Kidney (tissue), 14 donors: ENCODE measurements around the gene XAF1. TPM values are rescaled to one million over a fixed set of nuclear protein-coding genes. Genes with fewer than 3 reads are reported as not detected.
A peak's percentile ranks its signal among the peaks of the same experiment; 100 is the strongest.

ENCODE experiments used
- DNase-seq, 5 donors: peaks; one replicate each; pipeline ENCODE4 v3.0.0-alpha.2; 2013 to 2020
- FAIRE-seq: peaks from 2 replicates; lab custom pipeline; 2012; peaks lifted over from hg19 to GRCh38; lab: Jason Lieb, UNC
- H3K27ac ChIP-seq, 2 donors: one replicate each; pipeline ENCODE4 v1.7.0; 2013; ENCODE audit warnings: low read depth in 2 of 2, low read length in 2 of 2, inconsistent platforms in 1 of 2
- H3K27me3 ChIP-seq: one replicate; pipeline ENCODE4 v1.7.1; 2013; ENCODE audit warnings: low read length, inconsistent platforms; ENCODE audit not compliant: control insufficient read depth, insufficient read depth
- H3K36me3 ChIP-seq, 3 donors: one replicate each; pipeline versions ENCODE4 v1.7.0 to v1.7.1; 2013; ENCODE audit warnings: low read length in 3 of 3, control low read depth in 1 of 3, inconsistent platforms in 1 of 3; ENCODE audit not compliant: insufficient read depth in 3 of 3, control insufficient read depth in 2 of 3
- H3K4me1 ChIP-seq, 3 donors: one replicate each; pipeline versions ENCODE4 v1.7.0 to v1.7.1; 2013; ENCODE audit warnings: low read length in 3 of 3, inconsistent platforms in 1 of 3, low read depth in 1 of 3; ENCODE audit not compliant: control insufficient read depth in 2 of 3, insufficient read depth in 2 of 3
- H3K4me3 ChIP-seq, 3 donors: one replicate each; pipeline versions ENCODE4 v1.7.0 to v1.8.1; 2013; ENCODE audit warnings: low read length in 3 of 3, control low read depth in 1 of 3, inconsistent platforms in 1 of 3
- H3K9ac ChIP-seq, 3 donors: one replicate each; pipeline versions ENCODE4 v1.7.0 to v1.7.1; 2013; ENCODE audit warnings: low read length in 3 of 3, control low read depth in 1 of 3, inconsistent platforms in 1 of 3
- H3K9me3 ChIP-seq, 3 donors: one replicate each; pipeline versions ENCODE4 v1.7.0 to v1.7.1; 2013; ENCODE audit warnings: low read length in 3 of 3, control low read depth in 1 of 3, inconsistent platforms in 1 of 3; ENCODE audit not compliant: control insufficient read depth in 2 of 3, insufficient read depth in 1 of 3
- intact Hi-C: fragments of 100-400 bp; cut with DNase I; formaldehyde crosslinking; loops from one replicate; pipeline ENCODE4 v1.11.1; 2022
- polyA plus RNA-seq: library from polyadenylated mRNA; stranded (reverse); fragments of 350-450 nt; fragmentation: Illumina TruSeq; extraction: RNeasy Lipid Tissue Mini Kit (QIAGEN cat#74804); gene quantifications from one replicate; pipeline ENCODE4 v1.2.3, GENCODE V29; 2014; ENCODE audit warnings: low read depth, low replicate concordance; ENCODE audit not compliant: insufficient read depth
- total RNA-seq: library from RNA; stranded (reverse); fragmentation: NEBNext Ultra II Directional; extraction: Animal tissue kit (Norgen Biotek cat#: 25700); gene quantifications from one replicate; pipeline ENCODE4 v1.2.1, GENCODE V29; 2021
- TF ChIP-seq, protein P1 (sequence below): IDR thresholded peaks from 3 replicates; pipeline ENCODE4 v1.5.1; 2012; ENCODE audit warnings: mild to moderate bottlenecking, moderate library complexity, borderline replicate concordance; ENCODE audit not compliant: insufficient read depth; ENCODE audit errors: extremely low read depth
- donor health status: control.
- donor health status: control.
- donor health status: control.
- donor health status: control.
- donor health status: control.
- donor health status: DM: yes; HTN: yes; CAD: no.
- donor health status: Normal renal cell carcinoma (clear cell type).

XAF1 gene
- total and polyA plus RNA-seq, 2 donors from 2014 or later: 7.9 to 35.3 TPM

DNA sequence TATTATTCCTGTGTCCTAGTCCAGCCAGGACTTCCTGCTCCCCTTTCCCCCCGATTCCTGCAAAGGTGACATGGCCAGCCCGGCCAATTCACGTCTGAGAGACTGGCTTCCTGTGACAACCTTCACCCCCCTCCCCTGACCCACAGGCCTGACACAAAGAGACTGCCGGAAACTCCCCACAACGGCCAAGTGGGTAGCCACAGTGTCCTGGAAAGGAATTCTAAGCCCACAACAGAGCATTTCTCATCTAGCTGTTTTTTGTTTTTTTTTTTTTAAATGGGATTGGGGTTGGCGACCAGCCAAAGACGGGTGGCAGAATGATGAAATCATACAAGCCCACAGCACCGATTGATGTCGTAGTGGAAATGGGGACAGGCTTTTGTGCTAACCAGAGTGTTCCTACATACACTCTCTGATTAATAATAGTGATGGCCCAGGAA is 2.8 kb upstream of the XAF1 start:
- TF ChIP-seq, protein P1, sequence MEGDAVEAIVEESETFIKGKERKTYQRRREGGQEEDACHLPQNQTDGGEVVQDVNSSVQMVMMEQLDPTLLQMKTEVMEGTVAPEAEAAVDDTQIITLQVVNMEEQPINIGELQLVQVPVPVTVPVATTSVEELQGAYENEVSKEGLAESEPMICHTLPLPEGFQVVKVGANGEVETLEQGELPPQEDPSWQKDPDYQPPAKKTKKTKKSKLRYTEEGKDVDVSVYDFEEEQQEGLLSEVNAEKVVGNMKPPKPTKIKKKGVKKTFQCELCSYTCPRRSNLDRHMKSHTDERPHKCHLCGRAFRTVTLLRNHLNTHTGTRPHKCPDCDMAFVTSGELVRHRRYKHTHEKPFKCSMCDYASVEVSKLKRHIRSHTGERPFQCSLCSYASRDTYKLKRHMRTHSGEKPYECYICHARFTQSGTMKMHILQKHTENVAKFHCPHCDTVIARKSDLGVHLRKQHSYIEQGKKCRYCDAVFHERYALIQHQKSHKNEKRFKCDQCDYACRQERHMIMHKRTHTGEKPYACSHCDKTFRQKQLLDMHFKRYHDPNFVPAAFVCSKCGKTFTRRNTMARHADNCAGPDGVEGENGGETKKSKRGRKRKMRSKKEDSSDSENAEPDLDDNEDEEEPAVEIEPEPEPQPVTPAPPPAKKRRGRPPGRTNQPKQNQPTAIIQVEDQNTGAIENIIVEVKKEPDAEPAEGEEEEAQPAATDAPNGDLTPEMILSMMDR: no peak
- no peak for FAIRE-seq
- intact Hi-C loops: no loop called here
- DNase-seq: peak; percentile 29 to 84 (median 47)
- Histone ChIP-seq H3K27ac (peak overlapping the region; percentile 39 to 90), H3K36me3 (no peaks in the 10 kb centered on the region), H3K27me3 (no peaks in the 10 kb centered on the region), H3K9me3 (no peaks in the 10 kb centered on the region), H3K4me1 (peaks cover 0 to 17% (median 0%) of the 10 kb centered on the region in 3 donors), H3K4me3 (no peak overlapping the region), H3K9ac (no peak overlapping the region)

DNA sequence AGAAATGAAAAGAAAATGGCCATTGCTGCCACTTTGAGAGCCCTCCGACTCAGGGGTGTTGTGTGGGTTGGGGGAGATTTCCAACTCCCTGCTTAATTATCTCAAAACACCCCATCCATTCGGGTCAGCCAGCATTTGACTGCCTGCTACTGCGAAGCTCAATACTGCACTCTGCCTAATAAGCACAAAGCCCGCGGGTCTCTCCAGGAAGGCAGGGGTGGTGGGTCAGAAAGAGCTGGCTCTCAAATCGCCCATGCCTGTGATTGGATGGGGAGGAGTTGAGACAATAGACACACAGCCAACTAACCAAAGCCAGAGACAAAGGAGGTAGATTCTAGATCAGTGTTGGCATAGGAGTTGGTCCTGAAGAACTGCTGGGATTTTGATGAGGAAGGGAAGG is 2.3 kb upstream of the XAF1 start:
- DNase-seq (peak in 1 of 5 donors; percentile 7), FAIRE-seq (no peak)
- Histone ChIP-seq H3K9ac (peak overlapping the region in 1 of 3 donors; percentile 35), H3K4me3 (no peak overlapping the region), H3K27me3 (no peaks in the 10 kb centered on the region), H3K9me3 (no peaks in the 10 kb centered on the region), H3K4me1 (peaks cover 0 to 19% (median 0%) of the 10 kb centered on the region in 3 donors), H3K27ac (peak overlapping the region; percentile 29 to 90), H3K36me3 (no peaks in the 10 kb centered on the region)
- intact Hi-C loops: no loop called here
- TF ChIP-seq, protein P1: no peak

DNA sequence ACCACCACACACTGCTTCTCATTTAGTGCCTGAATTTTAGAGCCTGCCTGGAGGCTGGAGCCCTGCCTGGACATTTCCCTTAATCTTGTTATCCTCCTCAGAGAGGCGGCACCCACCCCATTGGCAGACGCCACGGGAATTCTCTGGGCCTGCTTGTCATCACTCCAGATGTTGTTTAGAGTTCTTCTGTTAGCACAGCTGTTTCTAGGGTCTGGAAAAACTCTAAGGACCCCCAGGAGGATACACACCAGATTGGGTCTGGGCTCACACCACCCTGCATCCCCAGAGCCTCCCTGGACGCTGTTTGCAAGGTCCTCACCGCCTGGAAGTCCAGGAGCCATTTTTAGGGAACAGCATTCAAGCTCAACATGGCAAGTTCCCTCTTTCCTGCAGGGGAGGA is 565 bp upstream of the XAF1 start:
- peak overlapping the region; percentile 74 to 94 for H3K27ac ChIP-seq

More for the DNA sequence above, 565 bp upstream of the XAF1 start:
- no peaks in the 10 kb centered on the region for H3K9me3 ChIP-seq
- peak overlapping the region in 2 of 3 donors; percentile 83 to 92 for H3K4me3 ChIP-seq
- TF ChIP-seq, protein P1: no peak
- intact Hi-C loops: no loop called here
- peaks cover 0 to 19% (median 0%) of the 10 kb centered on the region in 3 donors for H3K4me1 ChIP-seq
- H3K27me3 ChIP-seq: no peaks in the 10 kb centered on the region
- DNase-seq (peak in 2 of 5 donors; percentile 24 to 80), FAIRE-seq (no peak)
- peak overlapping the region in 2 of 3 donors; percentile 71 for H3K9ac ChIP-seq
- H3K36me3 ChIP-seq: no peaks in the 10 kb centered on the region
